Spleen (tissue), 11 donors: ENCODE data around the gene CAMTA1. TPM values are rescaled to one million over a fixed set of nuclear protein-coding genes. Genes with fewer than 3 reads are reported as not detected.

Experiments
- DNase-seq: peaks from one replicate; pipeline ENCODE4 v3.0.0-alpha.2; 2020
- H3K27ac ChIP-seq, 8 donors: fragments of 200-600 bp; sonication (generic) in 7 of 8; 1 replicate in 4 of 8; 2 replicates in 4 of 8; pipeline versions ENCODE4 v1.5.0 to v1.8.0; 2016 to 2021; ENCODE audit warnings: inconsistent platforms in 4 of 8, mild to moderate bottlenecking in 4 of 8, moderate library complexity in 1 of 8
- H3K27me3 ChIP-seq, 7 donors: fragments of 200-600 bp; sonication (generic) in 6 of 7; replicated peaks in 1 of 7; 1 replicate in 4 of 7; 2 replicates in 3 of 7; pipeline versions ENCODE4 v1.5.0 to v1.8.0; 2016 to 2021; ENCODE audit warnings: inconsistent platforms in 3 of 7, mild to moderate bottlenecking in 1 of 7
- H3K36me3 ChIP-seq, 6 donors: fragments of 200-600 bp; sonication (generic) in 5 of 6; 1 replicate in 4 of 6; 2 replicates in 2 of 6; pipeline versions ENCODE4 v1.5.0 to v1.8.0; 2016 to 2021; ENCODE audit warnings: inconsistent platforms in 2 of 6
- H3K4me1 ChIP-seq, 6 donors: fragments of 200-600 bp; sonication (generic) in 5 of 6; 1 replicate in 3 of 6; 2 replicates in 3 of 6; pipeline versions ENCODE4 v1.5.0 to v1.8.0; 2016 to 2021; ENCODE audit warnings: inconsistent platforms in 3 of 6
- H3K4me3 ChIP-seq, 8 donors: fragments of 200-600 bp; sonication (generic) in 7 of 8; 1 replicate in 4 of 8; 2 replicates in 4 of 8; pipeline versions ENCODE4 v1.5.0 to v1.8.0; 2016 to 2021; ENCODE audit warnings: inconsistent platforms in 4 of 8, mild to moderate bottlenecking in 4 of 8, moderate library complexity in 2 of 8
- H3K9me3 ChIP-seq, 8 donors: fragments of 200-600 bp; sonication (generic) in 7 of 8; 1 replicate in 4 of 8; 2 replicates in 4 of 8; pipeline versions ENCODE4 v1.5.0 to v1.8.0; 2016 to 2021; ENCODE audit warnings: inconsistent platforms in 4 of 8
- CTCF ChIP-seq, 11 experiments: fragments of 200-600 bp in 7 of 11; fragments of 450-650 bp in 4 of 11; sonication (generic) in 4 of 11; IDR thresholded peaks in 8 of 11; conservative IDR thresholded peaks in 3 of 11; 1 replicate in 7 of 11; 2 replicates in 4 of 11; pipeline versions ENCODE4 v1.4.0 to v1.8.0; 2016 to 2021; ENCODE audit warnings: antibody characterized with exemption in 11 of 11, inconsistent platforms in 4 of 11, mild to moderate bottlenecking in 1 of 11
- POLR2A ChIP-seq, 3 donors: fragments of 450-650 bp; IDR thresholded peaks; one replicate each; pipeline ENCODE4 v1.5.1; 2017; ENCODE audit warnings: antibody characterized with exemption in 3 of 3, mild to moderate bottlenecking in 1 of 3
- POLR2AphosphoS5 ChIP-seq, 3 donors: sonication (generic); formaldehyde crosslinking; IDR thresholded peaks; one replicate each; pipeline ENCODE4 v1.5.1; 2017; ENCODE audit warnings: antibody characterized with exemption in 3 of 3
- WGBS, 5 donors: extraction: QIAGEN DNeasy Blood & Tissue Kit in 3 of 5; methylation state at CpG; one replicate each; pipeline versions ENCODE4 v1.1.5 to v1.1.7; 2013 to 2018; 5-methylcytosine and 5-hydroxymethylcytosine counted together
- intact Hi-C: fragments of 100-400 bp; cut with DNase I; formaldehyde crosslinking; loops from one replicate; pipeline ENCODE4 v1.15.0; 2023; ENCODE audit warnings: low total_unique reads
- polyA plus RNA-seq, 3 donors: library from polyadenylated mRNA; stranded (reverse); fragments of 200-250 nt; gene quantifications; one replicate each; pipeline ENCODE4 v1.2.1, GENCODE V29; 2013
- total RNA-seq, 7 donors: library from RNA; depleted of rRNA in 3 of 7; stranded (reverse); fragments of >200 nt in 3 of 7; fragmentation: NEBNext Ultra II Directional in 4 of 7; extraction: Animal tissue kit (Norgen Biotek cat#: 25700) in 4 of 7; gene quantifications; one replicate each; pipeline versions ENCODE4 v1.1.0 to v1.2.1, GENCODE V29; 2016 to 2021
- donor health status: healthy with polysubstance abuse.
- donor health status: DM: no; HTN: no; CAD: no; lungs with moderate emphysema.
- donor health status: DM: no; HTN: no; CAD: no.
- donor health status: Bipolar disorder and iron deficiency.
- donor health status: healthy.
- donor health status: DM: no; HTN: no; CAD: no.
- donor health status: DM: yes; HTN: yes; CAD: no.

The CAMTA1 gene
- total and polyA plus RNA-seq, 10 donors: 53.0 to 106 (median 77.3) TPM

- Histone ChIP-seq H3K27ac (no peak overlapping the region), H3K36me3 (no peaks in the 10 kb centered on the region), H3K9me3 (no peaks in the 10 kb centered on the region), H3K4me3 (no peak overlapping the region), H3K27me3 (no peaks in the 10 kb centered on the region), H3K4me1 (peaks cover 0 to 8% (median 0%) of the 10 kb centered on the region in 6 donors)
- DNase-seq: no peak
- TF ChIP-seq POLR2A (IDR thresholded peaks at IDR 0.05) (no peak), CTCF (IDR thresholded peaks at IDR 0.05 in 8 of 11, conservative IDR thresholded peaks at IDR 0.05 in 3 of 11) (no peak), POLR2AphosphoS5 (IDR thresholded peaks at IDR 0.05) (no peak)
- intact Hi-C loops: no loop called here
- WGBS, 5 donors: 79 to 91% (median 79%) methylated on average over 11 of the region's 11 CpGs
These were observed 168.7 kb downstream of the CAMTA1 start for GRCh38 chr1:6953907-6954364.

- Histone ChIP-seq H3K4me3 (no peak overlapping the region), H3K27ac (no peak overlapping the region), H3K27me3 (no peaks in the 10 kb centered on the region), H3K4me1 (peaks cover 0 to 8% (median 0%) of the 10 kb centered on the region in 6 donors), H3K36me3 (no peaks in the 10 kb centered on the region), H3K9me3 (no peaks in the 10 kb centered on the region)
- TF ChIP-seq POLR2A (IDR thresholded peaks at IDR 0.05) (no peak), CTCF (IDR thresholded peaks at IDR 0.05 in 8 of 11, conservative IDR thresholded peaks at IDR 0.05 in 3 of 11) (no peak), POLR2AphosphoS5 (IDR thresholded peaks at IDR 0.05) (no peak)
- DNase-seq: no peak
- intact Hi-C loops: no loop called here
- WGBS, 5 donors: 81 to 86% (median 84%) methylated on average over 15 of the region's 15 CpGs
These were observed 169.3 kb downstream of the CAMTA1 start for GRCh38 chr1:6954591-6954990.

DNA sequence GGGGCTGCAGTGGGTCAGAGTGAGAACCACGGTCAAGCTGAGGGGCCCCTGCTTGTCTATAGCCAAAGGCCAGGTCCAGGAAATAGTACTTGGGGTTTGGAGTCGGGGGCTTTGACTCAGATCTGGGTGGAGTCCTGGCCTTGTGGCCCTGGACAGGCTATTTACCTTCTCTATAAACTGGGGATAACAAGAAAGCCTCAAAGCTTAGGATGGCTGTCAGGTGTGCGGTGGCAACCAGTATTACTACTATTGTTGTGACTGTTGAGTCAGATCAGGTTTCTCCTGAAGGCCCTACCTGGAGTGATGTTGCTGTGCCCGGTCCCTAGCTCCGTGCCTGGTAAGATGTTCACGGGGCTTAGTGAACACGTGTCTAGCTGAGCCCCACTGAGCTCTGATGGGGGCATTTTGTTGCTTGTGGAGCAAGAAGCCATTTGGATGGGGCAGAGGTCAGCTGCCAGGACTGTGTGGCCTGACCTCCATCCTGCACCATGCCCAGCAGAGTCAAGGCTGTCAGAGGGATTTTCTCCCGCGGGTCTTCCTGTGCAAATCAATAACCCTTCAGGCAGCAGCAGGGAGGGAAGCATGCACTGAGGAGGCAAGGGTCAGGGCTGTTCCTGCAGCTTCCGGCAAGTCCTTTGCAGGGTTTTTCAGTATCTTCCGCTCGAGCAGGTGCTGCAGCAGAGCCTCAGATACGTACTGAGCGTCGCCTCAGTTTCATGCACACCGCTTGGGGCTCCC is 170.3 kb downstream of the CAMTA1 start:
- Histone ChIP-seq H3K4me3 (no peak overlapping the region), H3K4me1 (peaks cover 0 to 8% (median 0%) of the 10 kb centered on the region in 6 donors), H3K9me3 (no peaks in the 10 kb centered on the region), H3K27me3 (no peaks in the 10 kb centered on the region), H3K36me3 (no peaks in the 10 kb centered on the region), H3K27ac (no peak overlapping the region)
- intact Hi-C loops: no loop called here
- no peak for DNase-seq
- 59 to 77% (median 70%) methylated on average over 14 to 16 of the region's 16 CpGs for WGBS, 5 donors
- peak in 1 of 3 donors; percentile 45 for TF ChIP-seq POLR2AphosphoS5 (IDR thresholded peaks at IDR 0.05)
- no peak for TF ChIP-seq CTCF (IDR thresholded peaks at IDR 0.05 in 8 of 11, conservative IDR thresholded peaks at IDR 0.05 in 3 of 11)

DNA sequence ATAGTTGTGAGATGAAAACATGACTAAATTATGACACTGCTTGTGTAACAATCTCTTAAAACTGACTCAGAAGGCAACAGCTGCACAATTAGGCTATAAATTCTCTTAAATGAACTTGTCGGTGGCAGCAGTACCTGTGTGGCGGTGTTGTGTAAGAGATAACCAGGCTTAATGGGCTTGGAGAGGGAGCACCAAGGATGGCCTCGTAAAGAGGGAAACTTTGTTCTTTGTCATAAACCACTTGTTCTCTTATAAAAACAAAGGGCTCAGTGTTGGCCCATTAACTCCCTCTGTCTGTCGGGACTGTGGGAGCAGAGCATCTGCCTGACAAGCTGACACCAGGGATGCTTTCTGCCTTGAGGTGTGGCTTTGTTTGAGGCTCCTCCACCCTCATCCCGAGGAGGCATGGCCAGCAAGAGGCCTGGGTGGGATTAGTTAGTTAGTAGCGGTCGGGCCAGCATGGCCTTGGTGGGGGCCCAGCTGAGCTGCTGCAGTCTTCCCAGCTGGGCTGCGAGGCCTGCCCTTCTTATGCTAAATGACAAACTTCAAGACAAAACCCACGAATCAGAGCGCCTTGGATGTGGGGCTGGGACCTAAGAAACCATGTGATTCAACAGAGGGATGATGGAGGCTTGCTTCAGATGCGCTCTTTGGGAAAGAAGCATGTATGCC is 171.4 kb downstream of the CAMTA1 start:
- intact Hi-C loops: no loop called here
- DNase-seq: no peak
- Histone ChIP-seq H3K27me3 (peaks cover 0 to 8% (median under 1%) of the 10 kb centered on the region in 7 donors), H3K4me1 (peaks cover 0 to 16% (median under 1%) of the 10 kb centered on the region in 6 donors), H3K4me3 (no peak overlapping the region), H3K27ac (no peak overlapping the region), H3K9me3 (no peaks in the 10 kb centered on the region), H3K36me3 (no peaks in the 10 kb centered on the region)
- WGBS, 5 donors: 79 to 87% (median 86%) methylated on average over 10 to 11 of the region's 11 CpGs
- TF ChIP-seq POLR2AphosphoS5 (IDR thresholded peaks at IDR 0.05) (no peak), CTCF (IDR thresholded peaks at IDR 0.05 in 8 of 11, conservative IDR thresholded peaks at IDR 0.05 in 3 of 11) (no peak), POLR2A (IDR thresholded peaks at IDR 0.05) (no peak)
